Activated naive CD4-positive, alpha-beta T cell treated with anti-CD3 and anti-CD28 coated beads, Interleukin-2, amount 50 U/mL, for 72 hours (primary cell): Measurements from ENCODE around the gene GTF2IRD1. TPM values are rescaled to one million over a fixed set of nuclear protein-coding genes. Genes with fewer than 3 reads are reported as not detected.
A peak's percentile ranks its signal among the peaks of the same experiment; 100 is the strongest.
"Not testable (repeated sequence)": the region's sequence is repeated elsewhere in the genome, so short reads cannot be mapped to it uniquely, and the experiment has no call there.

Experiments used
- ATAC-seq, 2 donors: fragments of 150-1000 bp; cut with Tn5 transposase; 2 replicates each; pipeline ENCODE4 v1.10.0; 2021; ENCODE audit warnings: mild to moderate bottlenecking in 2 of 2, moderate library complexity in 2 of 2
- DNase-seq, 2 donors: peaks; one replicate each; pipeline ENCODE4 v3.0.0; 2021 to 2022; ENCODE audit warnings: low spot score in 2 of 2
- H3K27ac Mint-ChIP-seq, 2 donors: one replicate each; pipeline ENCODE4 v1.8.0; 2022; ENCODE audit warnings: mild to moderate bottlenecking in 2 of 2, mixed read lengths in 2 of 2
- H3K36me3 Mint-ChIP-seq, 2 donors: one replicate each; pipeline ENCODE4 v1.8.0; 2022; ENCODE audit warnings: mixed read lengths in 2 of 2
- H3K9me3 Mint-ChIP-seq, 2 donors: one replicate each; pipeline ENCODE4 v1.8.0; 2022; ENCODE audit warnings: mixed read lengths in 2 of 2
- total RNA-seq, 2 donors: library from RNA; stranded (reverse); gene quantifications; one replicate each; pipeline ENCODE4 v1.2.3, GENCODE V29; 2022

The GTF2IRD1 gene
- total RNA-seq, 2 donors from 2014 or later: 1.7 to 6.4 TPM

DNA sequence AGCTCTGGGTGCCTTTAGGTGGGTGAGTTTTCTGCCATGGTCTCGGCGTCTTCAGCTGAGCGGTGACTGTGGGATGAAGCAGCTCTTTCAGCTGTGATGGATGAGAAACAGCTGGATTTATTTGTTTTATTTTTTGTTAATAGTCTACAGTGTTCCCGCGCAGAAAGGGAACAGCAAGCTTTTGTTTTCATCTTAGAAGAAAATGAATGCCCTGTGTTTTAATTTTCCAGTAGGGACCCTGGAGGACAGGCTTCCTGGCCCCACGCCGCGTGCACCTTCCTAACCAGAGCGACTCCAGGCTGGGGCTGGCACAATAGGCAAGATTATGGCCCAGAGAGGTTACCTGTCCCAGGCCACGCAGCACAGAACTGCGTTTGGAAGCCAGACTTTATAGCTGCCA lies 57.6 kb downstream of the GTF2IRD1 start:
- Mint-ChIP-seq H3K9me3 (no peaks in the 10 kb centered on the region), H3K27ac (no peak overlapping the region), H3K36me3 (no peaks in the 10 kb centered on the region)
- no peak for DNase-seq
- ATAC-seq: no peak

DNA sequence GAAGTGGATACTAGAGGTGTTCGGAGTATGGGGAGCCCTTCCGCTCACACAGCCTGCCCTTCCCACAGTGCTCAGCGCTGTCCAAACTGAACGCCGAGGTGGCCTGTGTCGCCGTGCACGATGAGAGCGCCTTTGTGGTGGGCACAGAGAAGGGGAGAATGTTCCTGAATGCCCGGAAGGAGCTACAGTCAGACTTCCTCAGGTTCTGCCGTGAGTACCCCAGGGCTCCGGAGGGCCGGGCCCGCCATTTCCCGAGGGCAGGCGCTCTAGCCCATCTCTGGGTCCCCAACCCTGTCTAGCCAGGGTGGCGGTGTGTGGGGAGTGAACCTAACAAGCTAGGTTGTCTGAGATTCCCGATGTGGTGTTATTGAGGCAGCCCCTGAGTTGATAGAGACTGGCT lies 59.1 kb downstream of the GTF2IRD1 start:
- Mint-ChIP-seq H3K9me3 (no peaks in the 10 kb centered on the region), H3K27ac (no peak overlapping the region), H3K36me3 (no peaks in the 10 kb centered on the region)
- ATAC-seq (no peak), DNase-seq (no peak)

DNA sequence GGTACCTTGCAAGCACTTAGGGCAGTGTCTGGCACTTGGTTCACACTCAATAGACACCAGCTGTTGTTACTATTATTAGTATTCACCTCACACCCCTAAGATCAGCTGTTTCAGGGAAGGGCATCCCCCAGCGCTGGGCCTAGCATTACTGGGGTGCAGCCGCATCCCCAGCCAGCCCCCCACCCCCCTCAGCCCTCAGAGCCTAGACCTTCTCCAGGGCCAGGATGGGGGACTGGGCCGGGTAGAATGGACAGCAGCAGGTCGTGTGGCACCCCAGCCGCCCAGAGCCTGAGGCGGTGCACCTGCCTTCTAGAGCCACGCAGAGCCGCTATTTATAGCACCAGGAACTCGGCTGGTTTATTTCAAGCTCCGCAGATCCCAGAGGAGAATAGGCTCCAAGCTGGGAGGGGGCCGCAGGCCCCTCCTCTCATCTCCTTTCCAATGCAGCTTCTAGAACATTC lies 60.5 kb downstream of the GTF2IRD1 start:
- ATAC-seq: no peak
- DNase-seq: no peak
- no peak overlapping the region for H3K27ac Mint-ChIP-seq
- H3K9me3 Mint-ChIP-seq: no peaks in the 10 kb centered on the region
- H3K36me3 Mint-ChIP-seq: peaks cover 0 to 7% of the 10 kb centered on the region in 2 donors

DNA sequence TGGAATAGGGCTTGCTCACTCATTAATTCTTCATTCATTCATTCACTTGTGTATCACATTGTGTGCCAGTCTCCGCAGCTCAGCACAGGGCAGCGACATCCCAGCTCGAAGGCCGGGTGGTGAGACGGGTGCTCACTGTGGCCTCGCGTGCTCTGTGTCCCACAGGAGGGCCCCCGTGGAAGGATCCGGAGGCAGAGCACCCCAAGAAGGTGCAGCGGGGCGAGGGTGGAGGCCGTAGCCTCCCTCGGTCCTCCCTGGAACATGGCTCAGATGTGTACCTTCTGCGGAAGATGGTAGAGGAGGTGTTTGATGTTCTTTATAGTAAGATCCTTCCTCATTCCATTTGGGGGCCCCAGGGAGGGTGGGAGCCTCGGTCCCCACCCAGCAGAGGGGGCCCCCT lies 61.6 kb downstream of the GTF2IRD1 start:
- Mint-ChIP-seq H3K27ac (no peak overlapping the region), H3K9me3 (no peaks in the 10 kb centered on the region), H3K36me3 (peaks cover 0 to 16% of the 10 kb centered on the region in 2 donors)
- no peak for ATAC-seq
- DNase-seq: no peak

DNA sequence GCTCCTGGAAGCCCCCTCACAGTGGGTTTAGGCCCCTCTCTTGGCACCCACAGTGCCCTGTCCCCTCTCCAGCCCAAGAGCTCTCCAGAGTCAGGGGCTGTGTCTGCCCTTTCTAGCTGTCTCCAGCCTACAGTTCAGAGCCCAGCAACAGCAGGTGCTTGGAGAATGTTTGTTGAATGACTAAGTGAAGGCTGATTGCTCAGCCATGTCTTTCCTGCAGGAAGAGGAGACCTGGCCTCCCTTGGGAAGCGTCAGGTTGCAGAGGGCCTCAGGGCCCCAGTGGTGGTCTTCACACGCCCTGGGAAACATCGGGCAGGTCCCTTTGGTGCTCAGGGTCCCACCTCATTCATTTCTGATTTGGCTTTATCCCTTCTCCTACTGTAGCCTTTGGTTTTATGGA lies 62.5 kb downstream of the GTF2IRD1 start:
- Mint-ChIP-seq H3K36me3 (peaks cover 4 to 21% of the 10 kb centered on the region in 2 donors), H3K27ac (no peak overlapping the region), H3K9me3 (peaks cover 0 to 4% of the 10 kb centered on the region in 2 donors)
- ATAC-seq (no peak), DNase-seq (no peak)

DNA sequence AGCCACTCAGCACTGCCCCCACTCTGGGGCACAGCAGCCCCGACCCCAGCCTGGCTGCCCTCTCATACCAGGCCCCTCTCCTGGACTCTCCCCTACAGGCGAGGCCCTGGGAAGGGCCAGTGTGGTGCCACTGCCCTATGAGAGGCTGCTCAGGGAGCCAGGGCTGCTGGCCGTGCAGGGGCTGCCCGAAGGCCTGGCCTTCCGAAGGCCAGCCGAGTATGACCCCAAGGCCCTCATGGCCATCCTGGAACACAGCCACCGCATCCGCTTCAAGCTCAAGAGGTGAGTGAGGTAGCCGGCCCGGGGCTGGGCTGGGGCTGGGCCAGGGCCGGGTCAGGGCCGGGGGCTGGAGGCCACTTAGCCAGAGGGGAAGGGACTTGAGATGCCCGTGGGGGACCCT lies 64.3 kb downstream of the GTF2IRD1 start:
- Mint-ChIP-seq H3K36me3 (peaks cover 6 to 23% of the 10 kb centered on the region in 2 donors), H3K27ac (no peak overlapping the region), H3K9me3 (peaks cover 0 to 4% of the 10 kb centered on the region in 2 donors)
- DNase-seq: no peak
- no peak for ATAC-seq

DNA sequence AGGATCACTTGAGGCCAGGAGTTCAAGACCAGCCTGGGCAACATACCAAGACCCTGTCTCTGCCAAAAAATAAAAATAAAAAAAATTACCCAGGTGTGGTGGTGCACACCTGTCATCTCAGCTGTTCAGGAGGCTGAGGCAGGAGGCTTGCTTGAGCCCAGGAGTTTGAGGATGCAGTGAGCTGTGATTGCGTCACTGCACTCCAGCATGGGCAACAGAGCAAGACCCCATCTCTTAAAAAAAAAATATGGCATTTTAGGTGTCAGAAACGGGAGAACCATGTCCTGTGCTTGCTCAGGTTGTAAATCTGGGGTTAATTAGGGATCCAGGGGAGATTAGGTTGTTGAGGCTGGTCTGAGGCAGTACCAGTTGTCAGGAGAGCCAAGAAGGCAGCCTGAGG lies 64.9 kb downstream of the GTF2IRD1 start:
- H3K9me3 Mint-ChIP-seq: peaks cover 0 to 4% of the 10 kb centered on the region in 2 donors
- no peak overlapping the region for H3K27ac Mint-ChIP-seq
- DNase-seq (no peak), ATAC-seq (no peak)
- H3K36me3 Mint-ChIP-seq: peaks cover 6 to 23% of the 10 kb centered on the region in 2 donors

DNA sequence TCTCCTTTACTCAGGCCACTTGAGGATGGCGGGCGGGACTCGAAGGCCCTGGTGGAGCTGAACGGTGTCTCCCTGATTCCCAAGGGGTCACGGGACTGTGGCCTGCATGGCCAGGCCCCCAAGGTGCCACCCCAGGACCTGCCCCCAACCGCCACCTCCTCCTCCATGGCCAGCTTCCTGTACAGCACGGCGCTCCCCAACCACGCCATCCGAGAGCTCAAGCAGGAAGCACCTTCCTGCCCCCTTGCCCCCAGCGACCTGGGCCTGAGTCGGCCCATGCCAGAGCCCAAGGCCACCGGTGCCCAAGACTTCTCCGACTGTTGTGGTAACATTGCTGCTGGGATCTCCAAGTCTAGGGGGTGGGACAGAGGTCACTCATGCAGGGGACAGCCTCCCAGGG lies 65.7 kb downstream of the GTF2IRD1 start:
- H3K27ac Mint-ChIP-seq: no peak overlapping the region
- ATAC-seq (no peak), DNase-seq (no peak)
- peaks cover 0 to 4% of the 10 kb centered on the region in 2 donors for H3K9me3 Mint-ChIP-seq
- peaks cover 6 to 23% of the 10 kb centered on the region in 2 donors for H3K36me3 Mint-ChIP-seq

DNA sequence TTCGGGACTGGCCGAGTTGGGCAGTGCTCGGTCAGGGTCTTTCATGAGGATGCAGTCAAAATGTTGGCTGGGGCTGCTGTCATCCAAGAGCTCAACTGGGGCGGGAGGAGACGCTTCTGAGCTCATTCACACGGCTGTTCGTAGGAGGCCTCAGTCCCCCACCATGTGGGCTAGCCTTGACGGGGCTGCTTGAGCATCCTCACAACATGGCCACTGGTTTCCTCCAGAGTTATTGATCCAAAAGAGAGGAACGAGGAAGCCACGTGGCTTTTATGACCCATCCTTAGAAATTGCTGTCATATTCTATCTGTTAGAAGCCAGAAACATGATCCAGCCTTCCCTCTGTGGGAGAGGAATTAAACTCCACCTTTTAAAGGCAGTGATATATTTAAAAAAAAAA lies 68.1 kb downstream of the GTF2IRD1 start:
- no peak for ATAC-seq
- Mint-ChIP-seq H3K9me3 (peaks cover 0 to 4% of the 10 kb centered on the region in 2 donors), H3K36me3 (peaks cover 6 to 23% of the 10 kb centered on the region in 2 donors), H3K27ac (no peak overlapping the region)
- DNase-seq: no peak

DNA sequence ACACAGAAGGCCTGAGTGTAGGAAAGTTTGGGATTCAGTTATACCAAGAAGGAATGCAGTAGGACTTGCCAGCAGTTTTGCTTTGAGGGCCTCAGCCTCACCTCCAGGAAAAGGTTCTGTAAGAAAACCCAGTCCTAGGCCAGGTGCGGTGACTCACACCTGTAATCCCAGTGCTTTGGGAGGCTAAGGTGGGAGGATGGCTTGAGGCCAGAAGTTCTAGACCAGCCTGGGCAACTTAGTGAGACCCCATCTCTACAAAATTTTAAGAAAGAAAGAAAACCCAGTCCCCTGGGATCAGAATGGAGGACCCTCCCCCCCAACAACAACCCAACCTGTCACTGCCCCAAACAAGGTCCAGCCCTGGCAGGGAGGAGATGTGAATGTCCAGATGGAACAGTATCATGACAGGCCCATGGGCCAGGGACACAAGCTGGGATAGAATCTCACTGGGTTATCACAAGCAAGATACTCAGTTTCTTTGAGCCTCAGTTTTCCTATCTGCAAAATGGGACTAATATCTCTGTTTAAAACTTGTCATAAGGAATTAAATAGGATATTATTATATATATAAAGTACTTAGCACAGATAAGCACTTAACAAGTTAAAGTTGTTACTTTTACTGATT lies 68.7 kb downstream of the GTF2IRD1 start:
- H3K9me3 Mint-ChIP-seq: peaks cover 0 to 4% of the 10 kb centered on the region in 2 donors
- H3K27ac Mint-ChIP-seq: no peak overlapping the region
- ATAC-seq (no peak), DNase-seq (no peak)
- peaks cover 6 to 23% of the 10 kb centered on the region in 2 donors for H3K36me3 Mint-ChIP-seq

DNA sequence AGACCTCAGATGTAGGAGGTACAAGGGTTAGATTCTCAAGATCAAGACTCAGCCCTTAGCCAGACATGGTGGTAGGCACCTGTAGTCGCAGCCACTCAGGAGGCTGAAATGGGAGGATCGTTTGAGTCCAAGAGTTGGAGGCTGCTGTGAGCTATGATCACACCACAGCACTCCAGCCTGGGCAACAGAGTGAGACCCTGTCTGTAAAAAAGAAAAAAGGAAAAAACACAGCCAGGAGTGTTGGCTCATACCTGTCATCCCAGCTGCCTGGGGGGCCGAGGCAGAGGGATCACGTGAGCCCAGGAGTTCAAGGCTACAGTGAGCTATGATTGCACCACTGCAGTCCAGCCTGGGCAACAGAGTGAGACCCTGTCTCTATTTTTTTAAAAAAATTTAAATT lies 69.3 kb downstream of the GTF2IRD1 start:
- H3K9me3 Mint-ChIP-seq: peaks cover 0 to 4% of the 10 kb centered on the region in 2 donors
- peak overlapping the region in 1 of 2 donors; percentile 32 for H3K27ac Mint-ChIP-seq
- no peak for DNase-seq
- no peak for ATAC-seq
- H3K36me3 Mint-ChIP-seq: peaks cover 6 to 23% of the 10 kb centered on the region in 2 donors

DNA sequence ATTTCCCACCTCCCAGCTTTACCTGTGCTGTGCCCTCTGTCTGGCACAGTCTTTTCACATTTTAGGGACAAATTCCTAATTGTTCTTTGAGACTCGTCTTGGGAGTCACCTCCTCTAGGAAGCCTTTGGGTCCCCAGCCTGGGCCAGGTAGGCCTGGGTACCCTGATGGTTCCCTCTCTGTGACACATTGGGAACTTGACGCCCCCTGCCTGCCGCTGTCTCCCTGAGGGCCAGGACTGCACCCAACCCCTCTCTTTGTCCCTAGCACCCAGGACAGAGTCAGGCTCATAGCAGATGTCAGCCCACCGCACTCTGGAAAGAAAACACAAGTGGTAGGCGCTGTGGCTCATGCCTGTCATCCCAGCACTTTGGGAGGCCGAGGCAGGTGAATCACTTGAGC lies 71.4 kb downstream of the GTF2IRD1 start:
- ATAC-seq: no peak
- DNase-seq: no peak
- H3K9me3 Mint-ChIP-seq: peaks cover 0 to 4% of the 10 kb centered on the region in 2 donors
- peaks cover 6 to 9% of the 10 kb centered on the region in 2 donors for H3K36me3 Mint-ChIP-seq
- H3K27ac Mint-ChIP-seq: peak overlapping the region in 1 of 2 donors; percentile 31

DNA sequence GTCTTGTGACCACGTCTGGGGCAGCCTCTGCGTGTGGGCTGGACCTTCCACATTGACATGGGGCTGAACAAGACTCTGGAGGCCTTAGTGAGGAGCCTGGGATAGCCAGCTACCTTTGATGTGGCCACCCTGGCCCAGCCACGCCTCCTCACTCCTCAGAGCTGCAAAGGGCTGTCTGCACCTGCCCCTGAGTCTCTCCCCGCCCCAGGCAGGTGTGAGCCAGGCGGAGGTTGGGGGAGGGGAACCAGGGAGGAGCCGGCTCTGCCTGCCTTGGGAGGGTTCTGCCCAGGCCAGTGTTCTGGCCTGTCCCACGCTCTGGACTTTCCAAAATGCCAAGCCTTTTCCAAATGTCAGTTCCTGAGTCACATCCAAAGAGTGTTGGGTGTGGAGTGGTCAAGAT lies 72.2 kb downstream of the GTF2IRD1 start:
- Mint-ChIP-seq H3K36me3 (peaks cover 5% of the 10 kb centered on the region in 2 donors), H3K9me3 (peaks cover 0 to 4% of the 10 kb centered on the region in 2 donors), H3K27ac (peak overlapping the region in 1 of 2 donors; percentile 31)
- DNase-seq: no peak
- no peak for ATAC-seq

DNA sequence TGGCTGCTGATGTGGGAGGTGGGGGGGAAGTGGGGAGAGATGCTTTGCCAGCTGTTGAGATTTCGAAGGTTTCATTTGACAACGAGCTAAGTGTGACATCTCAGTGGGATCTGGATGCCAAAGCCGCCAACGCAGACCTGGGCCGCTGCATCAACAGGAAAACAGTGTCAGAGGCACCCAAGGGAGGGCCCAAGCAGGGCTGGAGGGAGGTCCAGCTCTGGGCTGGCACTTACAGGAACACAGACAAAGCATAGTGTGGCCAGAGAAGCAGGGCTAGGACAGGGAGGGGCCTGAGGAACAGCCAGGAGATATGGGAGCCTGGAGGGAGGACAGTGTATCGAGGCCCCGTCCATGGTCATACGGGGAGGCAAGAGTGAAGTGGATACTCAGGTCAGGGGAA lies 73.1 kb downstream of the GTF2IRD1 start:
- no peaks in the 10 kb centered on the region for H3K9me3 Mint-ChIP-seq
- DNase-seq (no peak), ATAC-seq (no peak)
- no peak overlapping the region for H3K27ac Mint-ChIP-seq
- H3K36me3 Mint-ChIP-seq: no peaks in the 10 kb centered on the region

DNA sequence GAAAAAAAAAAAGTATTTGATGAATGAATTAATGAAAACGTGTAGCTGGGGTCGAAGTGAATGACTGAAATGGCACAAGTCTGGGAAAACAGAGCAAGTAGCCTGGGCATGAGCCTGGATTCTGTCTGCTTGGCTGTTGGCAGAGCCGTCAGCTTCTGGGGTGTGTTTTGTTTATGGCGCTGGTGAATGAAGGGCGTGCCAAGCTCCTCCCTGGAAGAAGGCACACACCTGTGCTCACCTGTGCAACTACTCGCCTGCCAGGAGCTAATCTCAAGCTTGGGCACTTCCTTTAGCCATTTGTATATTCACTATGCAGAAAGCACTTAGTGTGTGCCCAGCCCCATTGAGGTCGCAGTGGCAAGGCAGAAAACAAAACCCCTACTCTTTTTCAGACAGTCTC lies 74.1 kb downstream of the GTF2IRD1 start:
- no peaks in the 10 kb centered on the region for H3K9me3 Mint-ChIP-seq
- ATAC-seq (no peak), DNase-seq (no peak)
- no peaks in the 10 kb centered on the region for H3K36me3 Mint-ChIP-seq
- no peak overlapping the region for H3K27ac Mint-ChIP-seq

DNA sequence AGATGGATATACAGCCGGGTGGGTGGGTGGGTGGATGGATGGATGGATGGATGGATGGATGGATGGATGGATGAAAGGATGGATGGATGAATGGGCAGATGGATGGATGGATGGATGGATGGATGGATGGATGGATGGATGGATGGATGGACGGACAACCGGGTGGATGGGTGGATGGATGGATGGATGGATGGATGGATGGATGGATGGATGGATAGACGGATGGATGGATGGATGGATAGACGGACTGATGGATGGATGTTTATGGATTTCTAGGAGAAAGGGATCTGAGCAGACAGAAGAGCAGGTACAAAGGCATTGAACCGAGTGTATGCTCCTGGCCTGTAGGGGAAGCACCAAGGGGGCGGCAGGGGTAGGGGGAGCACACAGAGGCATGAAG lies 75.1 kb downstream of the GTF2IRD1 start:
- DNase-seq, ATAC-seq, H3K27ac Mint-ChIP-seq: not testable (repeated sequence)

DNA sequence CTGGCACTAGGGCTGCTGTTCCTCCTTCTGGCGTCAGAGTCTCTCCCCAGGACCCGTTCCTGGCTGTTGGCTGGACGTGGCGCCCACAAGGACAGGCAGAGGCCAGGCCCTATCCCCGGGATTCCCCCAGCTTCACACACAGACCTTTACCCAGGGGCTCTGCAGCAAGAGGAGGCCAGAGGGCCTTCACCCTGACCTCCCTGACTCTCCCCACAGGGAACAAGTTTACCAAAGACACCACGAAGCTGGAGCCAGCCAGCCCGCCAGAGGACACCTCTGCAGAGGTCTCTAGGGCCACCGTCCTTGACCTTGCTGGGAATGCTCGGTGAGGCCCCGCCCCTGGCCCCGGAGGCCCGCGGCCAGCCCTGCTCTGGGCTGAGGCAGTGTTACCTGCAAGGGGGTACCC lies 82.2 kb downstream of the GTF2IRD1 start:
- Mint-ChIP-seq H3K36me3 (no peaks in the 10 kb centered on the region), H3K9me3 (no peaks in the 10 kb centered on the region), H3K27ac (peak overlapping the region in 1 of 2 donors; percentile 56)
- ATAC-seq: no peak
- DNase-seq: no peak

More for the DNA sequence above, 75.1 kb downstream of the GTF2IRD1 start:
- not testable (repeated sequence) for H3K9me3 Mint-ChIP-seq, H3K36me3 Mint-ChIP-seq

DNA sequence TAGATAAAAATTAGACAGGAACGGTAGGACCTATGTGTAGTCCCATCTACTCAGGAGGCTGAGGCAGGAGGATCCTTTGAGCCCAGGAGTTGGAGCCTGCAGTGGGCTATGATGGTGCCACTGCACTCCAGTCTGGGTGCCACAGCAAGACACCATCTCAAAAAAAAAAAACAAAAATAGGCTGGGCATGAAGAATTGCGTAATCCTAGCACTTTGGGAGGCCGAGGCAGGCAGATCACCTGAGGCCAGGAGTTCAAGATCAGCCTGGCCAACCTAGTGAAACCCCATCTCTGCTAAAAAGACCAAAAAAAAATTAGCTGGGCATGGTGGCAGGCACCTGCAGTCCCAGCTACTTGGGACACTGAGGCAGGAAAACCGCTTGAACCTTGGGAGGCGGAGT lies 88.2 kb downstream of the GTF2IRD1 start:
- not testable (repeated sequence) for H3K27ac Mint-ChIP-seq, H3K36me3 Mint-ChIP-seq, H3K9me3 Mint-ChIP-seq, ATAC-seq, DNase-seq
